HG02610 (cell line): ENCODE data around the gene RCOR1.
"Not testable (repeated sequence)": the region's sequence is repeated elsewhere in the genome, so short reads cannot be mapped to it uniquely, and the experiment has no call there.

Source experiments
- ATAC-seq: cut with Tn5 transposase; IDR thresholded peaks from one replicate; pipeline ENCODE4 v1.9.1; 2021; ENCODE audit warnings: mild to moderate bottlenecking, moderate library complexity; ENCODE audit not compliant: unreplicated experiment

RCOR1 gene

DNA sequence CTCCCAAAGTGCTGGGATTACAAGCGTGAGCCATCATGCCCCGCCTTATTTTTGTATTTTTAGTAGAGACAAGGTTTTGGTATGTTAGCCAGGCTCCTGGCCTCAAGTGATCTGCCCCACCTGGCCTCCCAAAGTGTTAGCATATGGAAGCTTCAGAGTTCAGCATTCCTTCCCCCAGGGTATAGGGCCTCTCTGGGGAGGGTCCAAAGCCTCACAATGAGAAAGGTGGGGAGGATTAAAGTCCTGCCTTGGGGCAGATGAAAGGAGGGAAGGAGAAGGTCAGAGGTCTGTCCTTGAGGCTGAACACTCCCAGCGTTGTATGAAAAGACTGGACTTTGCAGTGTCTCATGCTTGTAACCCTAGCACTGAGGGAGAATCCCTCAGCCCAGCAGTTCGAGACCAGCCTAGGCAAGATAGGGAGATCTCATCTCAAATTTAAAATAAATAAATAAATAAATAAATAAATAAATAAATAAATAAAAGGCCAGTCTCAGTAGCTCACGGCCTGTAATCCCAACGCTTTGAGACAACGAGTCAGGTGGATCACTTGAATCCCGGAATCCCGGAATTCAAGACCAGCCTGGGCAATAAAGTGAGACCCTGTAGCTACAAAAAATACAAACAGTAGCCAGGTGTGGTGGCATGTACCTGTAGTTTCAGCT is 22.0 kb upstream of the RCOR1 start:
- ATAC-seq = no peak

DNA sequence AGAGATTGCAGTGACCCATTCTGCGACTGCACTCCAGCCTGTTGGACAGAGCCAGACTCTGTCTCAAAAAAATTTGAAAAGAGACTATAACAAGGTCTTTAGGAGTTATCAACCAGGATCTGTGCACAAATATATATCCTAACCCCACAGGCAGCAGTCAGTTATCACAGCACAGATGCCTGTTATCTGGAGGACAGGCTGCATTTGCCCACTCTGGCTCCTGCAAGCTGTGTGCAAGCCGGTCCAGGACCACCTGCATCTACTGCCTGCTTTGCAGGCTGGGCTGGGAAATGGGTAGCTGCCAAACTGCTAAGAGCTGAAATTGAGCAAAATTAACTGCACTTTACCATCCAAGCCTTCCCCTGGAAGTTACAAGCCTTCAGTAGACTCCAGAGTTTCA is 21.4 kb upstream of the RCOR1 start:
- no peak for ATAC-seq

GRCh38 chr14:102571478-102572042 is 20.9 kb upstream of the RCOR1 start:
- ATAC-seq = no peak

DNA sequence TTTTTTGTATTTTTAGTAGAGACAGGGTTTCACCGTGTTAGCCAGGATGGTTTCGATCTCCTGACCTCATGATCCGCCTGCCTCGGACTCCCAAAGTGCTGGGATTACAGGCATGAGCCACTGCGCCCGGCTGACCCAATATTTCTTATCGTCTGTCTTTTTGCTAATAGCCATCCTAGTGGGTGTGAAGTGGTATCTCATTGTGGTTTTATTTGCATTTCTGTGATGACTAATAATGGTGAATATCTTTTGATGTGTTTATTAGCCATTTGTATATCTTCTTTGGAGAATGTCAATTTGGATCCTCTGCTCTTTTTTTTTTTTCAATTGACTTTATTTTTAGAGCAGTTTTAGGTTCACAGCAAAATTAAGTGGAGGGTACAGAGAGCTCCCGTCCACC is 19.3 kb upstream of the RCOR1 start:
- ATAC-seq = not testable (repeated sequence)

DNA sequence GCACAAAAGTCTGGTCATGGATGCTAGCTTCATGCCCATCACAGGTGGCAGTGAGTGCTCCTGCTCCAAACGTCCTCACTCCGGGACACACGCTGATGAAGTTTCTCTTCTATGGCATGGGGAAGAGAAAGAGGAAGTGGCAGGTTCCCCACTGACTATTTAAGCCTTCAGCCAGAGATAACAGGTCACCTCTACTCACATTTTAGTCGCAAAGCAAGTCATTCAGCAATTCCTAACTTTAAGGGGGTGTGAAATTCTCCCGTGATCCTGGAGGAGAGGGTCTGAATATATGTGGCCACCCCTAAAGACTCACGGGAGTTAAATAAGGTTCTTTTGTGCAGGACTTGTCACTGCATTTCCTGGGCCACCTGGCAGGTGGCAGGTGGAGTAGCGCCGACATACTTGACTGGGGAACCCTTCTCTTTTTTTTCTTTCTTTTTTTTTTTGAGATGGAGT is 18.8 kb upstream of the RCOR1 start:
- no peak for ATAC-seq

GRCh38 chr14:102574281-102575159 is 17.9 kb upstream of the RCOR1 start:
- ATAC-seq = no peak

DNA sequence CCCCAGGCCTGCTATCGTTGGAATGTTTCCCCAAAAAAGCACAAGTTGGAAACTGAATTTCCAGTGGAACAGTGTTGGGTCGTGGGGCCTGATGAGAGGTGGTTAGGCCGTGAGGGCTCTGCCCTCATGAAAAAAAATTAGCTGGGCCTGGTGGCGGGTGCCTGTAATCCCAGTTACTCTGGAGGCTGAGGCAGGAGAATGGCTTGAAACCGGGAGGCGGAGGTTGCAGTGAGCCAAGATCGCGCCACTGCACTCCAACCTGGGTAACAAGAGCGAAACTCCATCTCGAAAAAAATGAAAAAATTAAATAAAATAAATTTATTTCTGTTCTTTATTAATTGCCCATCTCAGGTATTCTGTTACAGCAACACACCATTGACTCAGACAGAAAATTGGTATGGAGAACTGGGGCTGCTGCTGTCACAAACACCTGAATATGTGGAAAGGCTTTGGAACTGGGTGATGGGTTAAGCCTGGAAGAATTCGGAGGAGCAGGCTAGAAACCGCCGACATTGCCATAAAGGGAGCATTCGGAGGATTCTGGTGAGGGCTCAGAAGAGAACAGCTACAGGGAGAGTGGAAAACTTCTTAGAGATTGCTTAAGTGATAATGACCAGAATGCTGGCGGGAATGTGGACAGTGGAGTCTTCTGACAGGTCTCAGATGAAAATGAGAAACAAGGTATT is 17.1 kb upstream of the RCOR1 start:
- ATAC-seq = no peak

GRCh38 chr14:102575846-102576428 is 16.5 kb upstream of the RCOR1 start:
- ATAC-seq = not testable (repeated sequence)

GRCh38 chr14:102578821-102579220 is 13.6 kb upstream of the RCOR1 start:
- no peak for ATAC-seq

DNA sequence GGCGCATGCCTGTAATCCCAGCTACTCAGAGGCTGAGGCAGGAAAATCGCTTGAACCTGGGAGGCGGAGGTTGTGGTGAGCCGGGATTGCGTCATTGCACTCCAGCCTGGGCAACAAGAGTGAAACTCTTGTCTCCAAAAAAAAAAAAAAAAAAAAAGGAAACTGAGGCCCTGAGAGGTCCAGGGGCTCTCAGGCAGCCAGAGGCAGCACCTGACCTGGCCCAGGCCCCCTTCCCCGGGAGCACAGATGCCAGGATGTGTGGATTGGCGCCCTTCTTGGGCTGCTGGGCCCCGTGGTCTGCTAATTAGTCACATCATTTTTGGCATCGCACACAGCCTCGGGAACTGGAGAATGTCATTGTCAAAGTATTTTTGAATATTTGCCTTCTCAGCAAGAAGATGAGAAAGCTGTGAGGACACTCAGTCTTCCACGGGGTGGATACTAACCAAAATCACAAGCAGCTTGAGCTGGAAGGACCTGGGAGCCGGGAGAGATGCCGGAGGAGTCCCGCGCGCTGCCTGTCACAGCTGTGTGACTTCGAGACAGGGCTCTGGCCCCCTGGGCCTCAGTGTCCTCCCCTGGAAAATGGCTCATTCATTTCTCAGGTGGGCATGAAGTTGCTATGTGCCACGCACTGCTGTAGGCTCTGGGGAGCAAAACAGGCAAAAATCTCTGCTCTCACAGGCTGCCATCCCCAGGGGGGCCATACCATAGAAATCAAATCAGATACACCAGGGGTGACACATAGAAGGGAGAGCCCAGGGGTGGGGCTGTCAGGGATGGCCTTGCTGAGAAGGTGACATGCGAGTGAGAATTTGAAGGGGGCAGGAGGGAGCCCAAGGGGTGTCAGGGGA is 12.5 kb upstream of the RCOR1 start:
- no peak for ATAC-seq

- ATAC-seq = no peak
These were observed 11.8 kb upstream of the RCOR1 start for GRCh38 chr14:102580550-102581110.

DNA sequence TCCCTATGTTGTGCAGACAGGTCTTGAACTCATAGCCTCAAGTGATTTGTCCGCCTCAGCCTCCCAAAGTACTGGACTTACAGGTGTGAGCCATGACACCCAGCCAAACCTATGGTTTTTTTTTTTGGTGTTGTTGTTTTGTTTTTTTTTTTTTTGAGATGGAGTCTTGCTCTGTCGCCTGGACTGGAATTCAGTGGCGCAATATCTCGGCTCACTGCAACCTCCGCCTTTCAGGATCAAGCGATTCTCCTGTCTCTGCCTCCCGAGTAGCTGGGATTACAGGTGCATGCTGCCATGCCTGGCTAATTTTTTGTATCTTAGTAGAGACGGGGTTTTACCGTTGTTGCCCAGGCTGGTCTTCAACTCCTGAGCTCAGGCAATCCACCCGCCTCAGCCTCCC is 11.3 kb upstream of the RCOR1 start:
- no peak for ATAC-seq

DNA sequence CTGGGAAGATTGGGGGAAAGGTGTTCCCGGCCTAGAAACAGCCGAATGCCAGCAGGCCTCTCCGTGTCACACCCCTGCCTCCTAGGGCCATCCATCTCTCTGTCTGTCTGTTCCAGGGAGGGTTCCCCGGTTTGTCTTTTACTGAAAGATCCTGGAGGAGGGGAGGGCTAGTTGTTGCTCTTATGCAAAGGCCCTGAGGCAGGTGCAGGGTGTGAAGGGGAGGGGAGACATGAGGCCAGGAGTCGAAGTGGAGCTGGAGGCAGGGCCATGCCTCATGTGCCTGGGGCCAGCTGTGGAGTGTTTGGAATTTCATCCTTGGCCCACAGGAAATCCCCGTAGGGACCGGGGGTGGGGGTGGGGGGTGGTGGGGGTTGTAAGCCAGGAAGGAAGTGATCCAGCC is 8.7 kb upstream of the RCOR1 start:
- ATAC-seq = no peak

- no peak for ATAC-seq
These were observed 7.3 kb upstream of the RCOR1 start for GRCh38 chr14:102584871-102585869.

DNA sequence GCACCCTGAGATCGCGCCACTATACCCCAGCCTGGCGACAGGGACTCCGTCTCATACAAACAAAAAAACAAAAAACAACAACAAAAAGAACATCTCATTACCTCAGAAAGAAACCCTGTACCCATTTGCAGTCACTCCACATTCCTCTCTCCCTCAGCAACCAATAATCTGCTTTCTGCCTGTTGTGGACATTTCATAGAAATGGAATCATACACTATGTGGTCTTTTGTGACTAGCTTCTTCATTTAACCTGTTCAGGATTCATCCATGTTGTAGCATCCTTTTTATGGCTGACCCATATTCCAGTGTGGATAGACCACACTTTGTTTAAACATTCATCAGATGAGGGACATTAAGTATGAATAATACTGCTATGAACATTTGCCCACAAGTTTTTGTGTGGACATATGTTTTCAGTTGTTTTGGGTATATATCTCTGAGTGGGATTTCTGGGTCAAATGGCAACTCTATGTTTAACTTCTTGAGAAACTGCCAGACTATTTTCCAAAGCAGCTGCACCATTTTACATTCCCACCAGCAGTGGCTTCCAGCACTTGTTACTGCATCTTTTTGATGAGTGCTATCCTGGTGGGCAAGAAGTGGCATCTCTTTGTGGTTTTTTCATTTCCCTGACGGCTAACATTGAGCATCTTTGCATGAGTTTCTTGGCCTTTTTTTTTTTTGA is 5.9 kb upstream of the RCOR1 start:
- no peak for ATAC-seq

DNA sequence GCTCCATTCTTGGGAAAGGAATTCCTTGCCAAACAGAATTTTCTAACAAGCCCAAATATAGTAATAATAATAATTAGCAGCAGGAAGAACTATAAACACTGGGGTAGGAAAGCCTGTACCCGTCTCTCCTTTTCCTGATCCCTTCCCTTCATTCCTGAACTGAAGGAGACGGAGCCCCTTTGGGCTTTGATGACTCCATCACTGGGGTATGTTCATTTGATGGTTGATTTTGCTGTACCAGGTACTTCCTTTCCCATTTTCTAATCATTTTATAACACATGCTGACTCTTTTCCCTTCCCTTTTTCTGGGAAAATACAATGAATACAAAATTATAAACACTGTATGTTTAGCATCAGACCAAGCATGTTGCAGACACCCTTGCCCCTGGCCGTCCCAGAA is 3.6 kb upstream of the RCOR1 start:
- ATAC-seq = no peak

DNA sequence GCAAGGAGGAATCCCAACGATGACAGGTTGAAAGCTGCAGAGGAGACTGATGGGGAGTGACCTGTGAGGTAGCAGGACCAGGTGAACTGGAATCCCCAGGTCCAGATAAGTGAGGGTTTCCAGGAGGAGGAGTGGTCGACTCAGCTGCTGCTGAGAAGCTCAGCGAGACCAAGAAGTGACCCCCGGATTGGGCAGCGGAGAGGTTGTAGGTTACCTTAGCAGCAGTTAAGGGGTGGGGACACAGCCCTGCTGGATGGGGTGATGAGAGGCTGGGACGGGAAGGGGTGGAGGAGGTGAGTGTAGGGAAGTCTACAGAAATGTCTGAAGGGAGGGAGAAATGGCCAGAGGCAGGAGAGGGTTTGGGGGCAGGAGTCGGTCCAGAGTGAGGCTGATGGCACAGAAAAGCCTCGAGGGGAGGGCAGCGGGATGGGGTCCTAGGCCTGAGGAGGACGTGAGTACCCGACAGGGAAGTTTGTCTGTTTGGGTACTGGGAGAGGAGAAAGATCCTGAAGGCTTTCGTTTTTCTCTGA is 2.6 kb upstream of the RCOR1 start:
- no peak for ATAC-seq

GRCh38 chr14:102590667-102591099 is 1.8 kb upstream of the RCOR1 start:
- no peak for ATAC-seq
